WTC11 (cell line): ENCODE results near the gene BAZ2A. TPM values are rescaled to one million over a fixed set of nuclear protein-coding genes. Genes with fewer than 3 reads are reported as not detected.

Experiments used
- ATAC-seq: fragments of 200-7000 bp; cut with Tn5 transposase; 2 replicates; pipeline ENCODE4 v1.10.0; 2021; ENCODE audit warnings: mild to moderate bottlenecking, moderate library complexity
- CTCF ChIA-PET: fragments of 300-600 bp; sonication (Branson Sonifier 250); formaldehyde crosslinking; loops from one replicate; lab custom pipeline; 2021; ENCODE audit warnings: antibody characterized with exemption; lab: Charles Lee
- POLR2A ChIA-PET: fragments of 350-600 bp; sonication (Branson Sonifier 250); formaldehyde crosslinking; loops from one replicate; lab custom pipeline; 2021; ENCODE audit warnings: antibody characterized with exemption; lab: Charles Lee
- DNase-seq: peaks from one replicate; pipeline ENCODE4 v3.0.0; 2021; ENCODE audit warnings: low spot score
- H3K27ac Mint-ChIP-seq: 2 replicates; pipeline ENCODE4 v1.8.0; 2021; ENCODE audit warnings: mixed read lengths
- H3K27me3 Mint-ChIP-seq: 2 replicates; pipeline ENCODE4 v1.8.0; 2021; ENCODE audit warnings: low read depth, mild to moderate bottlenecking, moderate library complexity, mixed read lengths
- H3K36me3 Mint-ChIP-seq: 2 replicates; pipeline ENCODE4 v1.8.0; 2021; ENCODE audit warnings: mixed read lengths
- H3K4me1 Mint-ChIP-seq: 2 replicates; pipeline ENCODE4 v1.8.0; 2022; ENCODE audit warnings: mixed read lengths
- H3K4me3 Mint-ChIP-seq: 2 replicates; pipeline ENCODE4 v1.8.0; 2021; ENCODE audit warnings: mild to moderate bottlenecking, moderate library complexity, mixed read lengths
- H3K9me3 Mint-ChIP-seq: 2 replicates; pipeline ENCODE4 v1.8.0; 2021; ENCODE audit warnings: mixed read lengths
- ATF1 ChIP-seq: sonication (generic); formaldehyde crosslinking; IDR thresholded peaks from 2 replicates; pipeline ENCODE4 v1.8.1; 2023; ENCODE audit warnings: mild to moderate bottlenecking, moderate library complexity, missing genetic modification reagents
- E2F5 ChIP-seq: sonication (generic); formaldehyde crosslinking; IDR thresholded peaks from 2 replicates; pipeline ENCODE4 v1.8.1; 2022; ENCODE audit warnings: mild to moderate bottlenecking, moderate library complexity, missing genetic modification reagents
- FOXJ3 ChIP-seq: sonication (generic); formaldehyde crosslinking; IDR thresholded peaks from 2 replicates; pipeline ENCODE4 v1.9.0; 2021; ENCODE audit warnings: missing genetic modification reagents, mild to moderate bottlenecking, borderline replicate concordance
- GRHL2 ChIP-seq: fragments of 250-450 bp; sonication (Bioruptor Pico); IDR thresholded peaks from 2 replicates; pipeline ENCODE4 v1.8.0; 2022; ENCODE audit warnings: mild to moderate bottlenecking, moderate library complexity; ENCODE audit not compliant: insufficient replicate concordance, severe bottlenecking
- KAT7 ChIP-seq: sonication (generic); formaldehyde crosslinking; IDR thresholded peaks from 2 replicates; pipeline ENCODE4 v1.8.1; 2023; ENCODE audit warnings: missing genetic modification reagents, mild to moderate bottlenecking, borderline replicate concordance
- MYBL2 ChIP-seq: sonication (generic); formaldehyde crosslinking; IDR thresholded peaks from 2 replicates; pipeline ENCODE4 v1.8.1; 2023; ENCODE audit warnings: mild to moderate bottlenecking, moderate library complexity, missing genetic modification reagents
- NR1H2 ChIP-seq: sonication (generic); formaldehyde crosslinking; IDR thresholded peaks from 2 replicates; pipeline ENCODE4 v1.9.0; 2021; ENCODE audit warnings: mild to moderate bottlenecking, moderate library complexity, missing genetic modification reagents
- RELA ChIP-seq: sonication (generic); formaldehyde crosslinking; IDR thresholded peaks from 2 replicates; pipeline ENCODE4 v1.8.1; 2022; ENCODE audit warnings: missing genetic modification reagents, mild to moderate bottlenecking, borderline replicate concordance
- SMAD3 ChIP-seq: sonication (generic); formaldehyde crosslinking; IDR thresholded peaks from 2 replicates; pipeline ENCODE4 v1.8.0; 2022; ENCODE audit warnings: missing genetic modification reagents, mild to moderate bottlenecking, borderline replicate concordance
- SP1 ChIP-seq: sonication (generic); formaldehyde crosslinking; conservative IDR thresholded peaks from 2 replicates; pipeline ENCODE4 v1.8.1; 2022; ENCODE audit warnings: missing genetic modification reagents
- TP53 ChIP-seq: sonication (generic); formaldehyde crosslinking; IDR thresholded peaks from 2 replicates; pipeline ENCODE4 v1.8.1; 2023; ENCODE audit warnings: mild to moderate bottlenecking, missing genetic modification reagents
- ZBTB43 ChIP-seq: sonication (generic); formaldehyde crosslinking; IDR thresholded peaks from 2 replicates; pipeline ENCODE4 v1.8.1; 2023; ENCODE audit warnings: mild to moderate bottlenecking, missing genetic modification reagents
- ZNF121 ChIP-seq: sonication (generic); formaldehyde crosslinking; IDR thresholded peaks from 2 replicates; pipeline ENCODE4 v1.8.0; 2023; ENCODE audit warnings: missing genetic modification reagents
- ZNF317 ChIP-seq: sonication (generic); formaldehyde crosslinking; IDR thresholded peaks from 2 replicates; pipeline ENCODE4 v1.8.1; 2023; ENCODE audit warnings: low read depth, mild to moderate bottlenecking, moderate library complexity, missing genetic modification reagents, borderline replicate concordance
- ZNF512 ChIP-seq: sonication (generic); formaldehyde crosslinking; IDR thresholded peaks from 2 replicates; pipeline ENCODE4 v1.8.1; 2022; ENCODE audit warnings: missing genetic modification reagents, borderline replicate concordance
- total RNA-seq: library from RNA; stranded (reverse); gene quantifications from 3 replicates; pipeline ENCODE4 v1.2.3, GENCODE V29; 2021
- TF ChIP-seq, protein P1 (sequence below): sonication (generic); formaldehyde crosslinking; IDR thresholded peaks from 2 replicates; pipeline ENCODE4 v1.8.0; 2023; ENCODE audit warnings: missing genetic modification reagents
- TF ChIP-seq, protein P2 (sequence below): sonication (generic); formaldehyde crosslinking; IDR thresholded peaks from 2 replicates; pipeline ENCODE4 v1.8.0; 2022; ENCODE audit warnings: mild to moderate bottlenecking, missing genetic modification reagents
- TF ChIP-seq, protein P3 (sequence below): fragments of 250-450 bp; sonication (Bioruptor Pico); IDR thresholded peaks from 2 replicates; pipeline ENCODE4 v1.9.0; 2021; ENCODE audit warnings: mild to moderate bottlenecking

The BAZ2A gene
- total RNA-seq, 1 experiment from 2014 or later, result 114 TPM

DNA sequence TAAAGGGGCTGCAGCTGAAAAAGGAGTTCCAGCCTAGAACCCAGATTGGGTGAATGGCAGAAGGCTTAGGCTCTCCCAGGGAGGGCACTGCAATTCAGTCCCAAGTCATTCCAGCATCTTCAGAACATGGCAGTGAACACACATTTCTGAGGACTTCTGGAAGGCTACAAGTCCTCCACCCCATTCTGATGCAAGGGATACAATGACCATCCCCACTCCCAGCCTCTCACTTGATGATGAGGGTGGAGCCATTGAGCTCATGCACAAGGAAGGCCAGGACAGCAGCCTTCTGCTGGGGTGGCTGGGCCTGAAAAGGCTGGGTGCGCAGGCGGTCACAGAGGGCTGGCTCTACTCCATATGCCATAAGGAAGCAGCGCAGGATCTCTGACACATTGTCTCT, 25.8 kb downstream of the BAZ2A start:
- Mint-ChIP-seq H3K4me1 (no peaks in the 10 kb centered on the region), H3K36me3 (peaks cover 83% of the 10 kb centered on the region), H3K27me3 (no peaks in the 10 kb centered on the region; the same call in 1 of the 2 replicates), H3K4me3 (no peak overlapping the region), H3K9me3 (no peaks in the 10 kb centered on the region), H3K27ac (no peak overlapping the region)
- POLR2A ChIA-PET, result no interaction called here
- CTCF ChIA-PET, result interaction anchor here (0.9 kb wide), 1 partner anchor 32 kb away, joined by 3 read pairs; no protein-coding TSS in a partner anchor
- ATAC-seq, result no peak
- TF ChIP-seq MYBL2 (no peak), RELA (CRISPR knock-in tag) (no peak), FOXJ3 (CRISPR knock-in tag) (no peak), TP53 (CRISPR knock-in tag) (no peak), NR1H2 (CRISPR knock-in tag) (no peak), ZNF317 (CRISPR knock-in tag) (no peak), SP1 (CRISPR knock-in tag) (no peak), ZNF121 (CRISPR knock-in tag) (no peak), E2F5 (no peak), ATF1 (CRISPR knock-in tag) (no peak)
- TF ChIP-seq, protein P1, sequence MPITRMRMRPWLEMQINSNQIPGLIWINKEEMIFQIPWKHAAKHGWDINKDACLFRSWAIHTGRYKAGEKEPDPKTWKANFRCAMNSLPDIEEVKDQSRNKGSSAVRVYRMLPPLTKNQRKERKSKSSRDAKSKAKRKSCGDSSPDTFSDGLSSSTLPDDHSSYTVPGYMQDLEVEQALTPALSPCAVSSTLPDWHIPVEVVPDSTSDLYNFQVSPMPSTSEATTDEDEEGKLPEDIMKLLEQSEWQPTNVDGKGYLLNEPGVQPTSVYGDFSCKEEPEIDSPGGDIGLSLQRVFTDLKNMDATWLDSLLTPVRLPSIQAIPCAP (CRISPR knock-in tag), result no peak
- TF ChIP-seq, protein P2, sequence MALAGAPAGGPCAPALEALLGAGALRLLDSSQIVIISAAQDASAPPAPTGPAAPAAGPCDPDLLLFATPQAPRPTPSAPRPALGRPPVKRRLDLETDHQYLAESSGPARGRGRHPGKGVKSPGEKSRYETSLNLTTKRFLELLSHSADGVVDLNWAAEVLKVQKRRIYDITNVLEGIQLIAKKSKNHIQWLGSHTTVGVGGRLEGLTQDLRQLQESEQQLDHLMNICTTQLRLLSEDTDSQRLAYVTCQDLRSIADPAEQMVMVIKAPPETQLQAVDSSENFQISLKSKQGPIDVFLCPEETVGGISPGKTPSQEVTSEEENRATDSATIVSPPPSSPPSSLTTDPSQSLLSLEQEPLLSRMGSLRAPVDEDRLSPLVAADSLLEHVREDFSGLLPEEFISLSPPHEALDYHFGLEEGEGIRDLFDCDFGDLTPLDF (CRISPR knock-in tag), result no peak
- DNase-seq, result no peak

- Mint-ChIP-seq H3K27ac (no peak overlapping the region), H3K9me3 (no peaks in the 10 kb centered on the region), H3K4me3 (no peak overlapping the region), H3K27me3 (no peaks in the 10 kb centered on the region; the same call in 1 of the 2 replicates), H3K36me3 (peaks cover 81% of the 10 kb centered on the region), H3K4me1 (peaks cover under 1% of the 10 kb centered on the region)
- ChIA-PET POLR2A (interaction anchor here (1.0 kb wide), 2 partner anchors 27 to 33 kb away, joined by 3 read pairs; no protein-coding TSS in a partner anchor), CTCF (interaction anchor here (0.7 to 2.8 kb wide), 5 partner anchors 11 to 255 kb away, joined by 3 to 42 read pairs (median 4); partner anchors contain the start of gene NACA)
- DNase-seq (no peak), ATAC-seq (no peak)
- TF ChIP-seq ZNF512 (CRISPR knock-in tag) (no peak), GRHL2 (CRISPR knock-in tag) (no peak), SMAD3 (CRISPR knock-in tag) (no peak), KAT7 (CRISPR knock-in tag) (no peak), ZBTB43 (CRISPR knock-in tag) (no peak)
- TF ChIP-seq, protein P3, sequence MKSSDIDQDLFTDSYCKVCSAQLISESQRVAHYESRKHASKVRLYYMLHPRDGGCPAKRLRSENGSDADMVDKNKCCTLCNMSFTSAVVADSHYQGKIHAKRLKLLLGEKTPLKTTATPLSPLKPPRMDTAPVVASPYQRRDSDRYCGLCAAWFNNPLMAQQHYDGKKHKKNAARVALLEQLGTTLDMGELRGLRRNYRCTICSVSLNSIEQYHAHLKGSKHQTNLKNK, result no peak
These were observed 27.9 kb downstream of the BAZ2A start for GRCh38 chr12:56602239-56602638.
